Loucy (cell line): Measurements from ENCODE around the gene SLC16A10.
A peak's percentile ranks its signal among the peaks of the same experiment; 100 is the strongest.
"Not testable (repeated sequence)": the region's sequence is repeated elsewhere in the genome, so short reads cannot be mapped to it uniquely, and the experiment has no call there.

ENCODE experiments used
- H2AFZ ChIP-seq: fragments of 200-600 bp; sonication (generic); 2 replicates; pipeline ENCODE4 v1.6.0; 2016; ENCODE audit warnings: antibody characterized with exemption, mild to moderate bottlenecking, low read length, moderate library complexity
- H3F3A ChIP-seq: fragments of 200-600 bp; 2 replicates; pipeline ENCODE4 v1.6.0; 2016; ENCODE audit warnings: antibody characterized with exemption, low read depth, mild to moderate bottlenecking
- H3K27me3 ChIP-seq: fragments of 200-600 bp; sonication (generic); 2 replicates; pipeline ENCODE4 v1.6.1; 2014; ENCODE audit warnings: low read length, mild to moderate bottlenecking; ENCODE audit not compliant: insufficient read depth, poor library complexity, severe bottlenecking
- H3K36me3 ChIP-seq: fragments of 200-600 bp; sonication (generic); 2 replicates; pipeline ENCODE4 v1.6.1; 2016; ENCODE audit warnings: low read length; ENCODE audit not compliant: insufficient read depth
- H3K4me1 ChIP-seq: fragments of 200-600 bp; sonication (generic); 2 replicates; pipeline ENCODE4 v1.5.1; 2014; ENCODE audit warnings: low read length, mild to moderate bottlenecking; ENCODE audit not compliant: insufficient read depth, poor library complexity, severe bottlenecking
- H3K4me2 ChIP-seq: fragments of 200-600 bp; sonication (generic); 2 replicates; pipeline ENCODE4 v1.6.0; 2014; ENCODE audit warnings: antibody characterized with exemption, low read length, low read depth, mild to moderate bottlenecking; ENCODE audit not compliant: poor library complexity, severe bottlenecking
- H3K4me3 ChIP-seq: fragments of 200-600 bp; sonication (generic); 2 replicates; pipeline ENCODE4 v1.5.1; 2014; ENCODE audit warnings: low read length, mild to moderate bottlenecking, mixed read lengths; ENCODE audit not compliant: poor library complexity, severe bottlenecking
- H3K79me2 ChIP-seq: fragments of 200-600 bp; sonication (generic); 2 replicates; pipeline ENCODE4 v1.6.1; 2014; ENCODE audit warnings: low read length; ENCODE audit not compliant: insufficient read depth
- H3K9ac ChIP-seq: fragments of 200-600 bp; sonication (generic); 2 replicates; pipeline ENCODE4 v1.6.0; 2014; ENCODE audit warnings: mild to moderate bottlenecking, low read depth, low read length, moderate library complexity; ENCODE audit not compliant: poor library complexity, severe bottlenecking
- H3K9me2 ChIP-seq: fragments of 200-600 bp; sonication (generic); replicated peaks from 2 replicates; pipeline ENCODE4 v1.6.1; 2016; ENCODE audit warnings: low read depth, low read length, mixed read lengths
- H3K9me3 ChIP-seq: fragments of 200-600 bp; sonication (generic); 2 replicates; pipeline ENCODE4 v1.6.1; 2014; ENCODE audit warnings: mild to moderate bottlenecking, antibody characterized with exemption, low read length, low read depth; ENCODE audit not compliant: insufficient read depth
- H4K20me1 ChIP-seq: fragments of 200-600 bp; sonication (generic); 2 replicates; pipeline ENCODE4 v1.6.0; 2014; ENCODE audit warnings: antibody characterized with exemption, low read length, mild to moderate bottlenecking; ENCODE audit not compliant: insufficient read depth, poor library complexity, severe bottlenecking
- EZH2phosphoT487 ChIP-seq: fragments of 200-600 bp; IDR thresholded peaks from 2 replicates; pipeline ENCODE4 v1.6.1; 2018; ENCODE audit warnings: antibody characterized with exemption, mild to moderate bottlenecking, moderate library complexity, borderline replicate concordance
- TF ChIP-seq, protein P1 (sequence below): fragments of 200-600 bp; sonication (generic); conservative IDR thresholded peaks from 2 replicates; pipeline ENCODE4 v1.5.1; 2014; ENCODE audit warnings: mild to moderate bottlenecking, antibody characterized with exemption, low read length

The SLC16A10 gene

DNA sequence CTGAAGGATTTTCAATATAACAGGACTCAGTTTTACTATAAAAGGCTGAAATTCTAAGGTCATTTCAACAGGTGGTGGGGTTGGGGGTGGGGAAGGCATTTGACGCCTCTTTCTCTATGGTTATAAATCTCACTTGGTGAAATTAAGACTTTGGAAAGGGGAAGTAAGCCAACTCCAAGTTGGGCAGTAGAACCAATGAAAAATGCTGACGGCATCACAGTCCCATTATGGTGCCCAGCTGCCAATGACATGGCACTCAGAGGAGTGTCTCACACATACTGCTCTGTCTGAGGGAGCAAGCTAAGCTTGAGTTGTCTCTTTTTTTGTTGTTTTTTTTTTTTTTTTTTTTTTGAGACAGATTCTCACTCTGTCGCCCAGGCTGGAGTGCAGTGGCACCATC is 4.7 kb downstream of the SLC16A10 start:
- Histone ChIP-seq H3K9me2 (no peaks in the 10 kb centered on the region), H3F3A (no peaks in the 10 kb centered on the region), H3K27me3 (no peaks in the 10 kb centered on the region), H3K9ac (no peak overlapping the region), H3K4me2 (peak overlapping the region; percentile 93), H3K4me1 (peaks cover 70% of the 10 kb centered on the region), H3K79me2 (peaks cover 93% of the 10 kb centered on the region), H3K4me3 (peak overlapping the region; percentile 87), H4K20me1 (peaks cover 47% of the 10 kb centered on the region), H2AFZ (no peak overlapping the region), H3K36me3 (0 out of 2 replicates have a peak, but pooled peaks cover 12% of the 10 kb centered on the region), H3K9me3 (peaks cover 5% of the 10 kb centered on the region; the same call in 1 of the 2 replicates)
- no peak for TF ChIP-seq EZH2phosphoT487
- TF ChIP-seq, protein P1, sequence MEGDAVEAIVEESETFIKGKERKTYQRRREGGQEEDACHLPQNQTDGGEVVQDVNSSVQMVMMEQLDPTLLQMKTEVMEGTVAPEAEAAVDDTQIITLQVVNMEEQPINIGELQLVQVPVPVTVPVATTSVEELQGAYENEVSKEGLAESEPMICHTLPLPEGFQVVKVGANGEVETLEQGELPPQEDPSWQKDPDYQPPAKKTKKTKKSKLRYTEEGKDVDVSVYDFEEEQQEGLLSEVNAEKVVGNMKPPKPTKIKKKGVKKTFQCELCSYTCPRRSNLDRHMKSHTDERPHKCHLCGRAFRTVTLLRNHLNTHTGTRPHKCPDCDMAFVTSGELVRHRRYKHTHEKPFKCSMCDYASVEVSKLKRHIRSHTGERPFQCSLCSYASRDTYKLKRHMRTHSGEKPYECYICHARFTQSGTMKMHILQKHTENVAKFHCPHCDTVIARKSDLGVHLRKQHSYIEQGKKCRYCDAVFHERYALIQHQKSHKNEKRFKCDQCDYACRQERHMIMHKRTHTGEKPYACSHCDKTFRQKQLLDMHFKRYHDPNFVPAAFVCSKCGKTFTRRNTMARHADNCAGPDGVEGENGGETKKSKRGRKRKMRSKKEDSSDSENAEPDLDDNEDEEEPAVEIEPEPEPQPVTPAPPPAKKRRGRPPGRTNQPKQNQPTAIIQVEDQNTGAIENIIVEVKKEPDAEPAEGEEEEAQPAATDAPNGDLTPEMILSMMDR: no peak

DNA sequence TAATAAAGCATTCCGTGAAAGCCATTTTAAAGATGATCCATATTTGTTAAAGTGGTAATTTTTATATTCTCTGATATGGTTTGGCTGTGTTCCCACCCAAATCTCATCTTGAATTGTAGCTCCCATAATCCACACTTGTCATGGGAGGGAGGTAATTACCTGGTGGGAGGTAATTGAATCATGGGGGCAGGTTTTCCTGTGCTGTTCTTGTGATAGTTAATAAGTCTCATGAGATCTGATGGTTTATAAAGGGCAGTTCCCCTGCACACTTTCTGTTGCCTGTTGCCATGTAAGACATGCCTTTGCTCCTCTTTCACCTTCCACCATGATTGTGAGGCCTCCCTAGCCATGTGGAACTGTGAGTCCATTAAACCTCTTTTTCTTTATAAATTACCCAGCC is 8.2 kb downstream of the SLC16A10 start:
- not testable (repeated sequence) for H3K4me2 ChIP-seq, H3K9me2 ChIP-seq, H3K27me3 ChIP-seq, H3K9me3 ChIP-seq, H2AFZ ChIP-seq, H3K4me3 ChIP-seq, H3K9ac ChIP-seq, H3F3A ChIP-seq
- Histone ChIP-seq H4K20me1 (peaks cover 28% of the 10 kb centered on the region), H3K4me1 (peaks cover 42% of the 10 kb centered on the region), H3K36me3 (0 out of 2 replicates have a peak, but pooled peaks cover 12% of the 10 kb centered on the region), H3K79me2 (peaks cover 93% of the 10 kb centered on the region)

DNA sequence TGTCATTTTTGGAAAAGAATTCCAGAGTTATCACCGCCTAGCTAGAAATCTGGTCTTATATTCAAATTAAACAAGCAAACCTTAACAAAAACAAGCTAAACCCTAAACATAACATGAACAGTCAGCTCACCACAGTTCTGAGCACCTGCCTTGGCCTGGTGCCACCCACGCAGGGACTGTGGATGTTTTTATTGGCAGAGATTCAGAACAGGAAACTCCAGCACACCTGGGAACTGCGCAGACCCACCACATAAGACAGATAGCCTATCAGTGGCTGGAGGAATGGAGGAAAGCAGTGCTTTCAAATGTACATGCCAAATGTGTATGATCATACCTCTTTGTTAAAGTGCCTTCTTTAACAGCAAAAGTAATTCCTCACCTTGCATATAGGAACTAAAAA is 8.9 kb downstream of the SLC16A10 start:
- H3K9me2 ChIP-seq: no peaks in the 10 kb centered on the region
- H4K20me1 ChIP-seq: peaks cover 20% of the 10 kb centered on the region
- peak overlapping the region; percentile 15 for H3K4me2 ChIP-seq
- no peaks in the 10 kb centered on the region for H3F3A ChIP-seq
- no peak overlapping the region for H2AFZ ChIP-seq
- H3K27me3 ChIP-seq: no peaks in the 10 kb centered on the region
- no peak overlapping the region for H3K9ac ChIP-seq
- TF ChIP-seq, protein P1: no peak
- no peak for TF ChIP-seq EZH2phosphoT487
- no peak overlapping the region for H3K4me3 ChIP-seq
- H3K4me1 ChIP-seq: peaks cover 37% of the 10 kb centered on the region
- peaks cover 5% of the 10 kb centered on the region; the same call in 1 of the 2 replicates for H3K9me3 ChIP-seq
- H3K36me3 ChIP-seq: 0 out of 2 replicates have a peak, but pooled peaks cover 12% of the 10 kb centered on the region
- peaks cover 90% of the 10 kb centered on the region for H3K79me2 ChIP-seq

DNA sequence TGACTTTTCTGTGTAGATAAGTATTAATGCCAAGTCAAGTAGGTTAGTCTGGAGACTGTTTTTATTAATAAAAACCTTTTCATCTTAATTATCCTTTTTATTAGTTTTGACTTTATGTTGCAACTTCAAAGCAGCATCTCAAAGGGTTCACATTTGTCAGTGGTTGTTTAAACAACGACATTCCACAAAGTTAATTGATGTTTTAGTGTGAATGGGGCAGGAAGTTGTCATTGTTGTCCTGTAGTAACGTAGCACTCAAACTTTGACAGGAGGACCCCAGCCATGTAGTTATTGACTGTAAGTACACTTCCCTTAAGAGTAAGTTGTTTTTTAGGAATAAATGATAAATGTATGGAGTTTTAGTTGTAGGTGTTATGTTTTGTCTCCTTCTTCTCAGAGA is 11.3 kb downstream of the SLC16A10 start:
- Histone ChIP-seq H4K20me1 (peaks cover 12% of the 10 kb centered on the region), H3K9ac (no peak overlapping the region), H3K27me3 (no peaks in the 10 kb centered on the region), H3K4me3 (no peak overlapping the region), H3K9me2 (no peaks in the 10 kb centered on the region), H2AFZ (no peak overlapping the region), H3K4me1 (peaks cover 19% of the 10 kb centered on the region), H3K36me3 (peaks cover 16% of the 10 kb centered on the region; the same call in 1 of the 2 replicates), H3F3A (no peaks in the 10 kb centered on the region), H3K79me2 (peaks cover 78% of the 10 kb centered on the region), H3K4me2 (no peak overlapping the region), H3K9me3 (peaks cover 5% of the 10 kb centered on the region; the same call in 1 of the 2 replicates)
- TF ChIP-seq EZH2phosphoT487: no peak
- TF ChIP-seq, protein P1: no peak
